ENCODE measurements around the gene ZNF341.

DNA sequence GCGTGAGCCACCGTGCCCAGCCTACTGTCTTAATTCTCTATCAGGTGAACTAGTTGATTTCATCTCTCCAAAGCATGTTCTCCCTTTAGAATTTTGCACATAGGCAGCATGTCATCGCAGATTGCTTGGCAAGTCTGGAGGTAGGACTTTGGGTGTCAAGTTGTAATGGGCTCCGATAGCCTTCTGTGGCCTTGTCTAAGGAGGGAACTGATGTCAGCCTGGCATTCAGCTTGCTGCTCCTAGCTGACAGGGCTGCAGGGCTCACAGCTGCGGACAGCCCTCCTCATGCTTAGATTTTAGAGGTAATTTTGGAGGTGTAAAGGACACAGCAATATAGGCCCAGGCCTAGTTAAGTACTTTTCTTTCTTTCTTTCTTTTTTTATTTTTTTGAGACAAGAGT is 90.6 kb downstream of the ZNF341 start:
- TF ChIP-seq, protein P1, sequence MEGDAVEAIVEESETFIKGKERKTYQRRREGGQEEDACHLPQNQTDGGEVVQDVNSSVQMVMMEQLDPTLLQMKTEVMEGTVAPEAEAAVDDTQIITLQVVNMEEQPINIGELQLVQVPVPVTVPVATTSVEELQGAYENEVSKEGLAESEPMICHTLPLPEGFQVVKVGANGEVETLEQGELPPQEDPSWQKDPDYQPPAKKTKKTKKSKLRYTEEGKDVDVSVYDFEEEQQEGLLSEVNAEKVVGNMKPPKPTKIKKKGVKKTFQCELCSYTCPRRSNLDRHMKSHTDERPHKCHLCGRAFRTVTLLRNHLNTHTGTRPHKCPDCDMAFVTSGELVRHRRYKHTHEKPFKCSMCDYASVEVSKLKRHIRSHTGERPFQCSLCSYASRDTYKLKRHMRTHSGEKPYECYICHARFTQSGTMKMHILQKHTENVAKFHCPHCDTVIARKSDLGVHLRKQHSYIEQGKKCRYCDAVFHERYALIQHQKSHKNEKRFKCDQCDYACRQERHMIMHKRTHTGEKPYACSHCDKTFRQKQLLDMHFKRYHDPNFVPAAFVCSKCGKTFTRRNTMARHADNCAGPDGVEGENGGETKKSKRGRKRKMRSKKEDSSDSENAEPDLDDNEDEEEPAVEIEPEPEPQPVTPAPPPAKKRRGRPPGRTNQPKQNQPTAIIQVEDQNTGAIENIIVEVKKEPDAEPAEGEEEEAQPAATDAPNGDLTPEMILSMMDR (IDR thresholded peaks at IDR 0.05), result no peak
- TF ChIP-seq POLR2AphosphoS5 (IDR thresholded peaks at IDR 0.05), result no peak

All from sigmoid colon (tissue), 4 donors.